GM04503 (cell line): ENCODE measurements around the gene PRPH2.
"Not testable (repeated sequence)": the region's sequence is repeated elsewhere in the genome, so short reads cannot be mapped to it uniquely, and the experiment has no call there.

Experiments used
- DNase-seq: peaks from one replicate; pipeline ENCODE4 v3.0.0-alpha.2; 2012; ENCODE audit warnings: low read depth

Gene PRPH2

GRCh38 chr6:42742116-42742894 lies 19.9 kb upstream of the PRPH2 start:
- no peak for DNase-seq

DNA sequence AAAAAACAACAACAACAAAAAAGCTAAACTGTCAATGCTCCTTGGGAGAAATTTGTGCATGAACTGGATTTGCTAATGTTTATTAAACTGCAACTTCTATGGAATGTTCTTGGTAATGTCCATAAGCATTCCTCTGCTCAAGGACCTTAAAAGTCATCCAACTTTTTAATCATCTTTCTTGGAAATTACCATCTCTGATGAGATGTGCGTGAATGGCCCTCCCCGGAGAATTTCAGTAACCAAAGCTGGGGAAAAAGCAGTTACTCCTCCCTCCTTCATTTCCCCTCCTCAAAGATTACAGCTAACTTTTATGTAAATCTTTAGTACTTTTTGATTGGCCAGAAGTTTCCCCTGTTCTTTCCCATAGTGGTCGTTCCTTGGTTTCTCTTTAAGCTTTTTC lies 18.3 kb upstream of the PRPH2 start:
- DNase-seq = no peak

DNA sequence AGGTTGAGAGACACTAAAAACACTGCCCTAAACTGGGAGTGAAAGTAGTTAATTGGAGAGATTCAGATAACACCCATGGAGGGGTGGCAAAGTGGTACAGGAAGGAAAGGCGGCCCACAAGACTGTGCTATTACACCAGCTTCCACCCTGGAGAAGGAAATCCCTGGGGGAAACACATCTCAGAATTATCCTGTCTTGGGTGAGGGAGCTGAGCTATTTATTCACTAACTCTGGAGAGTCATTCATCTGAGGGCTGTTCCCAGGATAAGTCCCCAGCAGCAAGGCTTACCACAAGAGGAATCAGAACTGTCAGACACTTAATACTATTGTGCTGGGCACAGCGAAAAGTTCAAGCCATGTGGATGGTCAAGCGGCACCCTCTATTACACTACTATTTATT lies 13.6 kb upstream of the PRPH2 start:
- DNase-seq = no peak

DNA sequence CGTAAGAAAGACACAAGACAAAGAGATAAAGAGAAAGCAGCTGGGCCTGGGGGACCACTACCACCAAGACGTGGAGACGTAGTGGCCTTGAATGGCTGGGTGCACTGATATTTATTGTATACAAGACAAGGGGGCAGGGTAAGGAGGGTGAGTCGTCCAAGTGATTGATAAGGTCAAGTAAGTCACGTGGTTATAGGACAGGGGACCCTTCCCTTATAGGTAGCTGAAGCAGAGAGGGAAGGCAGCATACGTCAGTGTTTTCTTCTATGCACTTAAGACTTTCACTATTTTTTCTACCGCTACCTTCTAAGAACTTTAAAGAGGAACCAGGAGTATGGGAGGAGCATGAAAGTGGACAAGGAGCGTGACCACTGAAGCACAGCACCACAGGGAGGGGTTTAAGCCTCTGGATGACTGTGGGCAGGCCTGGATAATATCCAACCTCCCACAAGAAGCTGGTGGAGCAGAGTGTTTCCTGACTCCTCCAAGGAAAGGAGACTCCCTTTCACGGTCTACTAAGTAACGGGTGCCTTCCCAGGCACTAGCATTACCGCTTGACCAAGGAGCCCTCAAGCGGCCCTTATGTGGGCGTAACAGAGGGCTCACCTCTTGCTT lies 11.6 kb upstream of the PRPH2 start:
- not testable (repeated sequence) for DNase-seq

DNA sequence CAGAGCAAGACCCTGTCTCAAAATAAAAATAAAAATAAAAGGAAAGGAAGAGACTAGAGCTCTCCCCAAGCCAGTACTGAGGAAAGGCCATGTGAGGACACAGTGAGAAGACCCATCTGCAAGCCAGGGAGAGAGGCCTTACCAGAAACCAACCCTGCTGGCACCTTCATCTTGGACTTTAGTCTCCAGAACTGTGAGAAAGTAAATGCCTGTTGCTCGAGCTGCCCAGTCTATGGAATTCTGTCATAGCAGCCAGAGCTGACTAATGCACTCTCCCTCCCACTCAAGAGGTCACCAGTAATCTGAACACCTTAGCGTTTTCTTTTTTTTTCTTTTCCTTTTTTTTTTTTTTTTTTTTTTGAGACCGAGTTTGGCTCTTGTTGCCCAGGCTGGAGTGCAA lies 7.3 kb upstream of the PRPH2 start:
- DNase-seq = no peak

DNA sequence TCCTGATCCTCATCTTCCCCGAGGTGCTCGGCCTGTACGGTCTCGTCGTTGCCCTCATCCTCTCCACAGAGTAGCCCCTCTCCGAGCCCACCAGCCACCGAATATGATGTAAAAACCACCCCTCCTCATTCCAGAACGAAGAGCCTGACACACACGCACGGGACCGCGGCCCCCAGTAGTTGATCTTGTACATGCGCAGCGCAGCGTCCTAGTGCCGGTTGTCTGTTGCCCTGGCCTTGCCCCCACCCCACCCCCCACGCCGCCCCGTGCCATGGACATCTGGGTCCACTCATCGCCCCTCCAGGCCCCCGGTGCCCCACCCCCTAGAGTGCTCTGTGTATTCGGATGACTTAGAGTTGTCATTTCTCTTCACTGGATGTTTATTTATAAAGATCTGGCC lies 5.2 kb upstream of the PRPH2 start:
- no peak for DNase-seq

DNA sequence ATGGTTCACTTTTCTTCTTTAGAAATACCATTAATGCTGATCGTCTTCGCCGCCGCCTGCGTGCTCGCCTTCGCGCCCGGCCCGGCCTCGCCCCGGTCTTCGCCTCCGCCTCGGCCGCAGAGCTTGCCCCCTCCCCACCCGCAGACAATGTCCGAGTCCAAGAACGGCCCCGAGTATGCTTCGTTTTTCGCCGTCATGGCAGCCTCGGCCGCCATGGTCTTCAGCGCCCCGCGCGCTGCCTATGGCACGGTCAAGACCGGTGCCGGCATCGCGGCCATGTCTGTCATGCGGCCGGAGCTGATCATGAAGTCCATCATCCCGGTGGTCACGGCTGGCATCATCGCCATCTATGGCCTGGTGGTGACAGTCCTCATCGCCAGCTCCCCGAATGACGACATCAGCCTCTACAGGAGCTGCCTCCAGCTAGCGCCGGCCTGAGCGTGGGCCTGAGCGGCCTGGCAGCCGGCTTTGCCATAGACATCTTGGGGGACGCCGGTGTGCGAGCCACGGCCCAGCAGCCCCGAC lies 4.8 kb upstream of the PRPH2 start:
- DNase-seq = no peak

- DNase-seq = peak; percentile 59
Measured at GRCh38 chr6:42726485-42727086, 4.2 kb upstream of the PRPH2 start.

GRCh38 chr6:42726026-42726425 lies 3.6 kb upstream of the PRPH2 start:
- no peak for DNase-seq

- no peak for DNase-seq
Measured at GRCh38 chr6:42724825-42725224, 2.4 kb upstream of the PRPH2 start.

GRCh38 chr6:42720739-42721138 lies 1.7 kb downstream of the PRPH2 start:
- DNase-seq = no peak

GRCh38 chr6:42715871-42716270 lies 6.5 kb downstream of the PRPH2 start:
- no peak for DNase-seq

DNA sequence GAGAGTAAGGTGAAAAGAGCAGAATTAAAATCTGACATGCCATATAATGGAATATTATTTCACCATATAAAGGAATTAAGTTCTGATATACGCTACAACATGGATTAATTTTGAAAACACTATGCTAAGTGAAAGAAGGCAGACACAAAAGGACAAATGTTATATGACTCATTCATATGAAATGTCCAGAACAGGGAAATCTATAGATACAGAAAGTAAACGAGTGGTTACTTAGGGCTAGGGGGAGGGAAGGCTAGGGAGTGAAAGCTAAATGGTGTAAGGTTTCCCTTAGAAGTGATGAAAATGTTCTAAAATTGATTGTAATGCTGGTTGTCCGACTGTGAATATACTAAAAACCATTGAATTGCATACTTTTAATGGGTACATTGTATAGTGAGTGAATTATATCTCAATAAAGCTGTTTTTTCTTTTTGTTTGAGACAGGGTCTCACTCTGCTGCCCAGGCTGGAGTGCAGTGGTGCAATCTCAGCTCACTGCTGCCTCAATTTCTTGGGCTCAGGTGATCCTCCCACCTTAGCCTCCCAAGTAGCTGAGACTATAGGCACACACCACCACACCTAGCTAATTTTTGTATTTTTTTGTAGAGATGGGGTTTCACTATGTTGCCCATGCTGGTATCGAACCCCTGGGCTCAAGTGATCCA lies 8.2 kb downstream of the PRPH2 start:
- DNase-seq = no peak

DNA sequence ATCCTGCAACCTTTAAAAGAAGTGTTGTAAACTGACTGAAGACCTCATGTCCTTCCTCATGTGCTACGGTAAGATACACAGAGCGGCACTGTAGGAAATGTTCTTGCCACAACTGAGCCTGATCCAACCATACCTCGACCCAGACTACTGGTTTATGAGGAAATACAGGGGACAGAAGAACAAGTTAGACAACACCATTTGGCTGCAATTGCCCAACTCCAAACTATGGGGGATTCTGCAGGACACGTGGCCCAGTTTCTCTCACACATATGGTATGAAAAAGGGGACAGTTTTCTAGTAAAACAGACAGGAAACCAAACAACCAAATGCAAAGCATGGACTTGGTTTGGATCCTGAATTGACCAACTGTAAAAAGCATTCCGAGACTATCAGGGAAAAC lies 10.5 kb downstream of the PRPH2 start:
- no peak for DNase-seq

DNA sequence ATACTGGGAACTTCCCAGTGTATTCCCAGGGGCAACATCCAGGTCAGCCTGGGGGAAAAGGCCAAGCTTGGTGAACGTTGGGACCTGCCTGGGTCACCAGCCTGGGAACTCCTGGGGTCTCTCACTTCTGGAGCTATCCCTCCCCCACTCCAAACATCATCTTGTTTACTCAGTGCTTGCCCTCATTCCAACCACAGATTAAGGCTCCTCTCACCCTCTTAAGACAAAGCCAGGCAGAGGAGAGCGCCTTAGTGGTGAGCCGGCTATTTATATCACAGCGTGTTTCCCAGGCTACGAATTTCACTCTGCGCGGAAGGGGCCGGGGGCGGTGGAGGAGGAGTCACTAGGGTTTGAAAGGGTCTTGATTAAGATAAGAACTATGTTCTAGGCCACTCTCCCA lies 12.1 kb downstream of the PRPH2 start:
- no peak for DNase-seq

- no peak for DNase-seq
Measured at GRCh38 chr6:42709871-42710270, 12.5 kb downstream of the PRPH2 start.

- DNase-seq = no peak
Measured at GRCh38 chr6:42708096-42708495, 14.3 kb downstream of the PRPH2 start.

DNA sequence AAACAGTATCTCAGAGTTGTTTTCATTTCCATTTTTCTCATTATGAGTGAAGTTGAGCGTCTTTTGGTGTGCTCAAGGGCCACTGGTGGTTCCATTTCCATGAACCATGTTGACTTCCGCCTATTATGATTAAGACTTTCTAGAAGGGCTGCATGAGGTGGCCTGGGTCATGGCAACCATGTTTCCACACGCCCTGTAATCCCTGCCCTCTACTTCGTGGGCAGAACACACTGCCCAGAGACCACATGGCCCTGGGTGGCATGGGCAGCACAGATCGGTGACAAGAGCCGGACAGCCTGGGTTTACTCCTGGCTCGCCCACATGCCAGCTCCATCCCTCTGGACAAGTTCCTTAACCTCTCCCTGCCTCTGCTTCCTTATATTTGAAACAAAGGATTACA lies 14.8 kb downstream of the PRPH2 start:
- DNase-seq = no peak

DNA sequence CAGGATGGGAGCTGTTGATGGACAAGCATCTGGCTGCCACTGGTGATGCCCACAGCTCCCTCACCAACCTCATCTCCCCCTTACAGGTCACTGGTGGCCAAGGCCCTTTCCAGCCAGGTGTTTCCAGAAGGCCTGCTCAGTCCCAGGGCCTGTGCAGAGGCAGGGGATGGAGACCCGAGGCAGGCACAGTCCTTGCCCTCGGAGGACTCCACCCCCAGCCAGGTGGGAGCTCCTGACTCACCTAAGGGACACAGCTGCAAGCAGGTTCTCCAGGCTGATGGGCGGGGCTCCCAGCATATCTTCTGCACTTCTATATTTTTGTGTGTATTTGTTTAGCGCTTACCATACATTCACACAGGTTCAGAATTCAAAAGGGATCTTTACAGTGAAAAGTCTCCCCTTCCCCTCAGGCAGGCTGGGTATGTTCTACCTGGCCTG lies 17.4 kb downstream of the PRPH2 start:
- no peak for DNase-seq

DNA sequence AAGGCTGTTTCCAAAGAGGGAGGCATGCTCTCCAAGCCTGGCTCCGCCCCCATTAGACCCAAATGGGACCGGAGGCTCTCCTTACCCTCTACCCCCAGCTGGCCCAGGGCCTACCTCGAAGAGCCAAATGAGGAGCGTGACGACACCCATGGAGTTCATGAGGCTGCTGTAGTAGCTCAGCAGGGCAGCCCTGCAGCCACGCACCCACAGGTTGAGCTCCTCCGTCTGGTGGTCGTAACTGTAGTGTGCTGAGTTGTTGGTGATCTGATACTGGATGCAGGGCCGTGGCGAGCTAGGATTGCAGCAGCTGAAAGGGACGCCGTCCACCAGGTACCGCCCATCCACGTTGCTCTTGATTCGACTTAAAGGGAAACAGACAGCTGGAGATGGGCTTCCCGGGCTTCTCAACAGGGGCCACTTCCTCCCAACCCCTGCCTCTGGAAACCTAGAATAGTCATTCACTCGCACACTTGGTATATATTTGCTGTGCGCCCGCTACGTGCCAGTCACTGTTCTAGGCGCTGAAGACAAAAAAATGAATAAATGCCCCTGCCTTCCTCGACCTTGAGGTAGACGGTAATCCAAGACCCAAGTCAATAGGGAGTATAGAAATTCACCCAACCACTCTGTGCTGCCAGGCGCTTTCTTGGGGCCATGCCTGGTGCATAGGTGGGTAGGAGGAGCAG lies 18.0 kb downstream of the PRPH2 start:
- no peak for DNase-seq

DNA sequence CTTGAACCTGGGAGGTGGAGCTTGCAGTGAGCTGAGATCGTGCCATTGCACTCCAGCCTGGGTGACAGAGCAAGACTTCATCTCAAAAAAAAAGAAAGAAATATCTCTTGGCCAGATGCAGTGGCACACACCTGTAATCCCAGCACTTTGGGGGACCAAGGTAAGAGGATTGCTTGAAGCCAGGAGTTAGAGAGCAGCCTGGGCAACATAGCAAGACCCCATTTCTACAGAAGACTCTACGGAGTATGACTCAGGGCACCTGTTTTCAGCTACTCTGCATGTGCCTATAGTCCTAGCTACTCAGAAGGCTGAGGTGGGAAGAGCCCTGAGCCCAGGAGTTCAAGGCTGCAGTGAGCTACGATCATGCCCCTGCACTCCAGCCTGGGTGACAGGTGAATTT lies 19.6 kb downstream of the PRPH2 start:
- not testable (repeated sequence) for DNase-seq

GRCh38 chr6:42702200-42702599 lies 20.2 kb downstream of the PRPH2 start:
- no peak for DNase-seq
